H9 (cell line): ENCODE measurements around the gene FAM8A1. TPM values are rescaled to one million over a fixed set of nuclear protein-coding genes. Genes with fewer than 3 reads are reported as not detected.

ENCODE experiments used
- DNase-seq: peaks from one replicate; pipeline ENCODE4 v3.0.0-alpha.2; 2017
- H2AFZ ChIP-seq: one replicate; pipeline ENCODE4 v1.6.1; 2013; ENCODE audit warnings: mild to moderate bottlenecking, low read length, control low read depth, moderate library complexity
- H2AK5ac ChIP-seq: 2 replicates; pipeline ENCODE4 v1.6.1; 2013; ENCODE audit warnings: low read length, control low read depth, mixed read lengths; ENCODE audit not compliant: insufficient read length
- H2BK120ac ChIP-seq: one replicate; pipeline ENCODE4 v1.6.1; 2013; ENCODE audit warnings: low read depth, mild to moderate bottlenecking, low read length, control low read depth, inconsistent platforms; ENCODE audit not compliant: poor library complexity, severe bottlenecking
- H2BK12ac ChIP-seq: 2 replicates; pipeline ENCODE4 v1.6.1; 2013; ENCODE audit warnings: low read length, control low read depth, mixed read lengths, low read depth; ENCODE audit not compliant: insufficient read length
- H2BK15ac ChIP-seq: 2 replicates; pipeline ENCODE4 v1.6.1; 2013; ENCODE audit warnings: low read depth, low read length, control low read depth
- H2BK20ac ChIP-seq: one replicate; pipeline ENCODE4 v1.6.1; 2013; ENCODE audit warnings: low read depth, mild to moderate bottlenecking, low read length, control low read depth, inconsistent platforms; ENCODE audit not compliant: poor library complexity, severe bottlenecking
- H2BK5ac ChIP-seq: 2 replicates; pipeline ENCODE4 v1.6.1; 2013; ENCODE audit warnings: low read length, control low read depth, mixed read lengths; ENCODE audit not compliant: insufficient read length
- H3K14ac ChIP-seq: 2 replicates; pipeline ENCODE4 v1.6.1; 2013; ENCODE audit warnings: low read length, control low read depth; ENCODE audit not compliant: insufficient read depth
- H3K18ac ChIP-seq: 2 replicates; pipeline ENCODE4 v1.6.1; 2013; ENCODE audit warnings: low read depth, mild to moderate bottlenecking, mixed read lengths, low read length, control low read depth; ENCODE audit not compliant: insufficient read length
- H3K23ac ChIP-seq: 2 replicates; pipeline ENCODE4 v1.6.1; 2013; ENCODE audit warnings: low read length, control low read depth, mixed read lengths, low read depth; ENCODE audit not compliant: insufficient read length
- H3K23me2 ChIP-seq: 2 replicates; pipeline ENCODE4 v1.6.1; 2013; ENCODE audit warnings: low read depth, mild to moderate bottlenecking, mixed read lengths, low read length, control low read depth; ENCODE audit not compliant: insufficient read length, poor library complexity, severe bottlenecking
- H3K27ac ChIP-seq: 2 replicates; pipeline ENCODE4 v1.5.1; 2013; ENCODE audit warnings: low read length, control low read depth, mixed read lengths, low read depth; ENCODE audit not compliant: insufficient read length
- H3K27me3 ChIP-seq: 2 replicates; pipeline ENCODE4 v1.6.1; 2013; ENCODE audit warnings: low read length, control low read depth, inconsistent platforms; ENCODE audit not compliant: insufficient read depth
- H3K4ac ChIP-seq: 2 replicates; pipeline ENCODE4 v1.6.1; 2013; ENCODE audit warnings: low read depth, mild to moderate bottlenecking, control low read depth, inconsistent platforms, low read length, moderate library complexity
- H3K4me1 ChIP-seq: 2 replicates; pipeline ENCODE4 v1.6.1; 2013; ENCODE audit warnings: low read length, control low read depth, inconsistent platforms; ENCODE audit not compliant: insufficient read depth
- H3K4me2 ChIP-seq: 2 replicates; pipeline ENCODE4 v1.6.1; 2013; ENCODE audit warnings: low read length, control low read depth, mixed read lengths; ENCODE audit not compliant: insufficient read length, insufficient read depth
- H3K56ac ChIP-seq: 2 replicates; pipeline ENCODE4 v1.6.1; 2013; ENCODE audit warnings: low read depth, mild to moderate bottlenecking, mixed read lengths, low read length, control low read depth; ENCODE audit not compliant: insufficient read length
- H3K79me1 ChIP-seq: 2 replicates; pipeline ENCODE4 v1.6.1; 2013; ENCODE audit warnings: low read depth, mild to moderate bottlenecking, moderate library complexity, low read length, control low read depth, inconsistent platforms; ENCODE audit not compliant: insufficient read depth, poor library complexity, severe bottlenecking
- H3K79me2 ChIP-seq: 2 replicates; pipeline ENCODE4 v1.6.1; 2013; ENCODE audit warnings: low read length, control low read depth, inconsistent platforms; ENCODE audit not compliant: insufficient read depth
- H3K9ac ChIP-seq: 2 replicates; pipeline ENCODE4 v1.6.1; 2013; ENCODE audit warnings: low read length, control low read depth, mixed read lengths; ENCODE audit not compliant: insufficient read length; ENCODE audit errors: extremely low read depth
- H3K9me3 ChIP-seq: one replicate; pipeline ENCODE4 v1.6.1; 2013; ENCODE audit warnings: low read depth, low read length, inconsistent platforms; ENCODE audit not compliant: control insufficient read depth
- H3T11ph ChIP-seq: one replicate; pipeline ENCODE4 v1.6.1; 2013; ENCODE audit warnings: mild to moderate bottlenecking, low read length, control low read depth, inconsistent platforms
- H4K20me1 ChIP-seq: one replicate; pipeline ENCODE4 v1.6.1; 2013; ENCODE audit not compliant: control insufficient read depth, insufficient read length, insufficient read depth
- H4K5ac ChIP-seq: 2 replicates; pipeline ENCODE4 v1.6.1; 2013; ENCODE audit warnings: low read depth, mild to moderate bottlenecking, mixed read lengths, low read length, control low read depth; ENCODE audit not compliant: insufficient read length
- H4K8ac ChIP-seq: replicated peaks from 2 replicates; pipeline ENCODE4 v1.6.1; 2013; ENCODE audit warnings: low read length, control low read depth, mixed read lengths, low read depth; ENCODE audit not compliant: insufficient read length
- H4K91ac ChIP-seq: 2 replicates; pipeline ENCODE4 v1.6.1; 2013; ENCODE audit warnings: low read depth, mild to moderate bottlenecking, moderate library complexity, mixed read lengths, low read length, control low read depth; ENCODE audit not compliant: insufficient read length
- H3K27ac Mint-ChIP-seq, 3 experiments: 2 replicates in 2 of 3; 3 replicates in 1 of 3; pipeline ENCODE4 v1.8.0; 2020 to 2021; ENCODE audit warnings: mixed read lengths in 3 of 3, mild to moderate bottlenecking in 1 of 3, moderate library complexity in 1 of 3
- H3K27me3 Mint-ChIP-seq: 2 replicates; pipeline ENCODE4 v1.8.0; 2021; ENCODE audit warnings: low read depth, mild to moderate bottlenecking, moderate library complexity, mixed read lengths
- H3K36me3 Mint-ChIP-seq, 3 experiments: 2 replicates in 2 of 3; 3 replicates in 1 of 3; pipeline ENCODE4 v1.8.0; 2020 to 2021; ENCODE audit warnings: low read depth in 3 of 3, mixed read lengths in 3 of 3; ENCODE audit not compliant: insufficient read depth in 1 of 3
- H3K4me1 Mint-ChIP-seq, 2 experiments: 2 replicates each; pipeline ENCODE4 v1.8.0; 2020; ENCODE audit warnings: mixed read lengths in 2 of 2
- H3K4me3 Mint-ChIP-seq, 2 experiments: 2 replicates in 1 of 2; 3 replicates in 1 of 2; pipeline ENCODE4 v1.8.0; 2020 to 2021; ENCODE audit warnings: mild to moderate bottlenecking in 2 of 2, mixed read lengths in 2 of 2, moderate library complexity in 1 of 2
- H3K9me3 Mint-ChIP-seq, 2 experiments: 2 replicates in 1 of 2; 3 replicates in 1 of 2; pipeline ENCODE4 v1.8.0; 2020; ENCODE audit warnings: mild to moderate bottlenecking in 2 of 2, mixed read lengths in 2 of 2, moderate library complexity in 1 of 2
- CTCF ChIP-seq: fragments of 200-600 bp; sonication (generic); conservative IDR thresholded peaks from 3 replicates; pipeline ENCODE4 v1.8.0; 2021; ENCODE audit warnings: antibody characterized with exemption, mild to moderate bottlenecking
- WGBS: extraction: QIAGEN DNeasy Blood & Tissue Kit; methylation state at CpG from one replicate; pipeline ENCODE4 v1.1.7; 2013; ENCODE audit warnings: missing lambda C conversion rate, low lambda C conversion rate, mixed read lengths; ENCODE audit not compliant: insufficient read length; ENCODE audit errors: extremely low coverage; 5-methylcytosine and 5-hydroxymethylcytosine counted together
- total RNA-seq: library from RNA; stranded (reverse); gene quantifications from 2 replicates; pipeline ENCODE4 v1.2.1, GENCODE V29; 2021

The FAM8A1 gene
- total RNA-seq, 1 experiment from 2014 or later: 11.0 TPM

GRCh38 chr6:17633465-17634188 lies 33.5 kb downstream of the FAM8A1 start:
- no peak overlapping the region for H2BK12ac ChIP-seq
- no peak overlapping the region for H4K8ac ChIP-seq
- H2BK5ac ChIP-seq: no peak overlapping the region
- peaks cover 3% of the 10 kb centered on the region for H3K79me1 ChIP-seq
- H3K4me1 ChIP-seq: no peaks in the 10 kb centered on the region; the same call in 1 of the 2 replicates
- no peaks in the 10 kb centered on the region for H4K20me1 ChIP-seq
- Mint-ChIP-seq H3K4me3 (no peak overlapping the region), H3K27ac (peak overlapping the region in 1 of 3 experiments; percentile 4; a peak in 1 of 7 replicates), H3K27me3 (no peaks in the 10 kb centered on the region), H3K36me3 (peaks cover 49 to 88% (median 87%) of the 10 kb centered on the region in 3 experiments; a peak in 6 of 7 replicates), H3K9me3 (no peaks in the 10 kb centered on the region), H3K4me1 (no peaks in the 10 kb centered on the region)
- no peak overlapping the region for H3K4ac ChIP-seq
- no peaks in the 10 kb centered on the region for H3K79me2 ChIP-seq
- no peak overlapping the region for H2AFZ ChIP-seq
- H3K9me3 ChIP-seq: no peaks in the 10 kb centered on the region
- H2BK120ac ChIP-seq: no peak overlapping the region
- H2AK5ac ChIP-seq: no peak overlapping the region
- H4K91ac ChIP-seq: no peak overlapping the region
- no peak overlapping the region for H3T11ph ChIP-seq
- no peak overlapping the region for H3K27ac ChIP-seq
- no peak overlapping the region for H3K4me2 ChIP-seq
- no peak overlapping the region for H2BK15ac ChIP-seq
- no peak overlapping the region for H3K9ac ChIP-seq
- H3K23ac ChIP-seq: no peak overlapping the region
- no peak overlapping the region for H4K5ac ChIP-seq
- H3K56ac ChIP-seq: no peak overlapping the region
- no peaks in the 10 kb centered on the region for H3K27me3 ChIP-seq
- WGBS: no CpG with 5 or more reads among the region's 2 CpGs
- H2BK20ac ChIP-seq: no peak overlapping the region
- TF ChIP-seq CTCF: no peak
- H3K18ac ChIP-seq: no peak overlapping the region
- H3K14ac ChIP-seq: no peak overlapping the region
- no peaks in the 10 kb centered on the region for H3K23me2 ChIP-seq
- DNase-seq: no peak
